Small intestine (tissue), 7 donors: ENCODE measurements around the gene TBC1D1. TPM values are rescaled to one million over a fixed set of nuclear protein-coding genes. Genes with fewer than 3 reads are reported as not detected.

Source experiments
- DNase-seq, 2 donors: peaks; one replicate each; pipeline versions ENCODE4 v3.0.0 to v3.0.0-alpha.2; 2013
- FAIRE-seq: peaks from 2 replicates; lab custom pipeline; 2012; peaks lifted over from hg19 to GRCh38; lab: Jason Lieb, UNC
- H3K27ac ChIP-seq, 3 donors: one replicate each; pipeline ENCODE4 v1.5.1; 2013; ENCODE audit warnings: low read length in 2 of 3, mild to moderate bottlenecking in 2 of 3, control low read depth in 1 of 3, inconsistent platforms in 1 of 3, low read depth in 1 of 3, moderate library complexity in 1 of 3
- H3K27me3 ChIP-seq, 3 donors: one replicate each; pipeline ENCODE4 v1.6.1; 2013; ENCODE audit warnings: low read length in 3 of 3, inconsistent platforms in 1 of 3; ENCODE audit not compliant: control insufficient read depth in 3 of 3, insufficient read depth in 3 of 3
- H3K36me3 ChIP-seq, 3 donors: one replicate each; pipeline ENCODE4 v1.6.1; 2013; ENCODE audit warnings: low read length in 3 of 3, inconsistent platforms in 1 of 3, low read depth in 1 of 3, mild to moderate bottlenecking in 1 of 3, moderate library complexity in 1 of 3; ENCODE audit not compliant: control insufficient read depth in 3 of 3, insufficient read depth in 2 of 3
- H3K4me1 ChIP-seq, 3 donors: one replicate each; pipeline ENCODE4 v1.6.1; 2013; ENCODE audit warnings: low read length in 2 of 3, inconsistent platforms in 1 of 3, low read depth in 1 of 3, mild to moderate bottlenecking in 1 of 3, moderate library complexity in 1 of 3; ENCODE audit not compliant: control insufficient read depth in 3 of 3, insufficient read depth in 2 of 3
- H3K4me3 ChIP-seq, 3 donors: one replicate each; pipeline ENCODE4 v1.5.1; 2013; ENCODE audit warnings: low read length in 3 of 3, control low read depth in 1 of 3, inconsistent platforms in 1 of 3, low read depth in 1 of 3, mild to moderate bottlenecking in 1 of 3, moderate library complexity in 1 of 3
- H3K9me3 ChIP-seq, 2 donors: one replicate each; pipeline ENCODE4 v1.6.1; 2013; ENCODE audit warnings: low read depth in 1 of 2, low read length in 1 of 2; ENCODE audit not compliant: control insufficient read depth in 2 of 2, insufficient read depth in 1 of 2
- WGBS, 3 donors: extraction: QIAGEN DNeasy Blood & Tissue Kit; methylation state at CpG; one replicate each; pipeline ENCODE4 v1.1.7; 2013; 5-methylcytosine and 5-hydroxymethylcytosine counted together
- polyA plus RNA-seq, 4 donors: library from polyadenylated mRNA; stranded (reverse) in 3 of 4; unstranded in 1 of 4; fragments of 200-250 nt in 3 of 4; fragments of 120-200 nt in 1 of 4; gene quantifications; one replicate each; pipeline versions ENCODE4 v1.2.1 to v1.2.3, GENCODE V29; 2013
- donor health status: healthy with polysubstance abuse.
- donor health status: control.
- donor health status: control.
- donor health status: Bipolar disorder and iron deficiency.
- donor health status: healthy.

TBC1D1 gene
- polyA plus RNA-seq, 4 donors, result 38.3 to 118 (median 41.5) TPM

DNA sequence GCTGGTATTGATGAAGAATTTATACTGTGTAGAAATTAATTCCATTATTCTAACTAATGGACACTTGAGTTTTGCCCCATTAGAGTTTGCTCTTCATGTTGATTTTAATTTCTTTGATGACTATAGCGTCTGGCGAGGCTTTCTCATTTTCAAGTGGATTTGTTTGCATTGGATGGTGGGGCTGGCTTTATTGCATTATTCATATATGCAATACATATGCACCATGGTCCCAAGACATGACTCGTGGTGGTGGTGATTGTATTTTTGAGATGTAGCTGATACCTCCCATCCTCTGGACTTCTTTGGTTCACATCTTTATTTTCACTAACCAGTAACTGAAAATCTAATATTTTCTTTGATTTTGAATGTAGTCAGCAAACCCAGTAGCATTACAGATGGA lies 109.1 kb downstream of the TBC1D1 start:
- no peak overlapping the region for H3K27ac ChIP-seq
- H3K36me3 ChIP-seq, result peaks cover 0 to 9% (median 0%) of the 10 kb centered on the region in 3 donors
- H3K4me3 ChIP-seq, result no peak overlapping the region
- 73 to 85% (median 80%) methylated on average over 3 of the region's 3 CpGs for WGBS, 3 donors
- no peaks in the 10 kb centered on the region for H3K27me3 ChIP-seq
- FAIRE-seq (no peak), DNase-seq (no peak)
- H3K4me1 ChIP-seq, result peaks cover 1 to 22% (median 15%) of the 10 kb centered on the region in 3 donors
- H3K9me3 ChIP-seq, result no peaks in the 10 kb centered on the region

DNA sequence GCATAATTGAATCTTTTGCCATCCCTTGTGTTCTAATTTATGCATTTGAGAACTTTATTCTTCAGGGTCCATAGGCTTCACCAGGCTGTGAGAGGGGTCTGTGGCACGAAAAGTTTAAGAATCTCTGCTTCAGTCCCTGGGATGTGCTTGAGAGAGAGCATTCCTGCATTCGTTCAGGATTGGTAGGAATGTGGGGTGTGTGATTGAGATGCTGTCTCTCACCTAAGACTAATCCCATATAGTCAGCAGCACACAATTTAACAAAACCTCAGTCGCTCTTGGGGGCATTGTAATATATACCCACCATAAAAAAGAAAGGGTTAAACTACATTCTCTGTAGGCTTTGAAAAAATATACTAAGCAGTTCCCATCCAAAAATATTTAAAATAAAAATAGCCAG lies 111.0 kb downstream of the TBC1D1 start:
- H3K27ac ChIP-seq, result no peak overlapping the region
- H3K4me3 ChIP-seq, result no peak overlapping the region
- WGBS, 3 donors, result 88 to 94% (median 89%) methylated on average over 3 of the region's 3 CpGs
- no peaks in the 10 kb centered on the region for H3K9me3 ChIP-seq
- H3K27me3 ChIP-seq, result no peaks in the 10 kb centered on the region
- peaks cover 0 to 23% (median 4%) of the 10 kb centered on the region in 3 donors for H3K4me1 ChIP-seq
- H3K36me3 ChIP-seq, result peaks cover 0 to 7% (median 0%) of the 10 kb centered on the region in 3 donors
- DNase-seq (no peak), FAIRE-seq (no peak)

- FAIRE-seq (no peak), DNase-seq (no peak)
- peaks cover 0 to 29% (median 4%) of the 10 kb centered on the region in 3 donors for H3K4me1 ChIP-seq
- no peaks in the 10 kb centered on the region for H3K9me3 ChIP-seq
- WGBS, 3 donors, result 91 to 95% (median 95%) methylated on average over 3 of the region's 3 CpGs
- H3K27ac ChIP-seq, result no peak overlapping the region
- H3K4me3 ChIP-seq, result no peak overlapping the region
- H3K36me3 ChIP-seq, result peaks cover 0 to 7% (median 0%) of the 10 kb centered on the region in 3 donors
- no peaks in the 10 kb centered on the region for H3K27me3 ChIP-seq
Measured at GRCh38 chr4:38002451-38003071, 111.7 kb downstream of the TBC1D1 start.

DNA sequence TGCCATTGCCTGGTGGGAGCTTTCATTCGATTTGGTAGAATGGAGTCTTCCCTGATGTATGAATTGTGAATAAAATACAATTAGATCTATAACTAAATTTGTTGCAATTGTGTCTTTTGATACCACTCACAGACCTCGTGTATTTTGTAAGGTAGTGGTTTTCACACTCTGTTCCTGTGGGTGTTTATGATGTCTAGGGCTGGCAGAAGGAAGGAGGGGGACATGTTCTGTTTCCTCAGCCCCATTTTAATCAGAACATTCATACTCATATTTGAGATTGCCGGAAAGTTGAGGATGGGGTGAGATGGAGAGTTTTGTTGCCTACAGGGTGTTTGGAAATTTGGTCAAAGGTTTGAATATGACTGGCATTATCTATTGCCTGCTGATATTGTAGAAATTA lies 112.2 kb downstream of the TBC1D1 start:
- DNase-seq (peak in 1 of 2 donors; percentile 12), FAIRE-seq (no peak)
- H3K36me3 ChIP-seq, result peaks cover 0 to 7% (median 0%) of the 10 kb centered on the region in 3 donors
- H3K9me3 ChIP-seq, result no peaks in the 10 kb centered on the region
- no peak overlapping the region for H3K4me3 ChIP-seq
- 76 to 83% (median 79%) methylated on average over 3 of the region's 3 CpGs for WGBS, 3 donors
- no peaks in the 10 kb centered on the region for H3K27me3 ChIP-seq
- no peak overlapping the region for H3K27ac ChIP-seq
- H3K4me1 ChIP-seq, result peaks cover 0 to 34% (median 4%) of the 10 kb centered on the region in 3 donors

DNA sequence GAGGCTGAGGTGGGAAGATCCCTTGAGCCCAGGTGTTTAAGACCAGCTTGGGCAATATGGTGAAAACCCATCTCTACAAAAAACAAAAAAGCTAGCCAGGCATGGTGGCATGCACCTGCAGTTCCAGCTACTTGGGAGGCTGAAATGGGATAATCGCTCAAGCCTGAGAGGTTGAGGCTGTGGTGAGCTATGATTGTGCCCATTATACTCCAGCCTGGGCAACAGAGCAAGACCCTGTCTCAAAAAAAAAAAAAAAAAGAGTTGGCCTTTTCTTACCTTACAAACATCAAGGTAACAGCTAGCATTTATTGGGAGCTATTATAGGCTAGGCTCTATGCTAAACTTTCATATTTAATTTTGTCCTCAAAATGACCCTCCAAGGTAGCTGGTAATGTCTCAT lies 112.7 kb downstream of the TBC1D1 start:
- Histone ChIP-seq H3K4me1 (peaks cover 3 to 40% (median 4%) of the 10 kb centered on the region in 3 donors), H3K27ac (no peak overlapping the region), H3K36me3 (peaks cover 0 to 3% (median 0%) of the 10 kb centered on the region in 3 donors), H3K4me3 (no peak overlapping the region), H3K9me3 (no peaks in the 10 kb centered on the region), H3K27me3 (no peaks in the 10 kb centered on the region)
- DNase-seq (no peak), FAIRE-seq (no peak)
- 96 to 100% (median 96%) methylated on average over 1 of the region's 1 CpG for WGBS, 3 donors

DNA sequence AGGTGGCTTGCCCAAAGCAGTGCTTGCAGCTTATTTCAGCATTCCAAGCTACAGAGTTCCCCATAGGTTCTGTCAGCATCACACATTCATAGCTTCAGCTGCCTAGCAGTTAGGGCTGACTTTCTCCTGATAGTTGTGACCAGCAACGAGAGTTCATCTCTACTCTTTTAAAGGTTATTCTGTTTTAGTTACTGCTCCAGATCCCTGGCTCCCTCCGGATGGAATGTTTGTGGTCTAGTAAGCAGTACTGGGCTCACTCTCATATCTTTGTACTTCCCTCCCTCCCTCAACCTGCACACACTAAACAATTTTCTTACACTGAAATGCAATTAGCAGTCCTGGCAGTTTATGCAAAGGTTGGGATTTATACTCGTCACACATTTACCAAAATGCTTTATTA lies 113.2 kb downstream of the TBC1D1 start:
- 70 to 79% (median 70%) methylated on average over 3 of the region's 3 CpGs for WGBS, 3 donors
- no peak for DNase-seq
- Histone ChIP-seq H3K4me3 (no peak overlapping the region), H3K9me3 (no peaks in the 10 kb centered on the region), H3K4me1 (peaks cover 3 to 44% (median 4%) of the 10 kb centered on the region in 3 donors), H3K27me3 (no peaks in the 10 kb centered on the region), H3K36me3 (peaks cover 0 to 3% (median 0%) of the 10 kb centered on the region in 3 donors), H3K27ac (no peak overlapping the region)
- no peak for FAIRE-seq

- FAIRE-seq (no peak), DNase-seq (no peak)
- Histone ChIP-seq H3K4me1 (peaks cover 2 to 48% (median 3%) of the 10 kb centered on the region in 3 donors), H3K27me3 (no peaks in the 10 kb centered on the region), H3K9me3 (no peaks in the 10 kb centered on the region), H3K4me3 (no peak overlapping the region), H3K36me3 (peaks cover 0 to 3% (median 0%) of the 10 kb centered on the region in 3 donors), H3K27ac (peak overlapping the region in 1 of 3 donors; percentile 25)
- 55 to 61% (median 55%) methylated on average over 6 of the region's 6 CpGs for WGBS, 3 donors
Measured at GRCh38 chr4:38004887-38005286, 114.0 kb downstream of the TBC1D1 start.

GRCh38 chr4:38005637-38006036 lies 114.8 kb downstream of the TBC1D1 start:
- Histone ChIP-seq H3K4me3 (no peak overlapping the region), H3K4me1 (peaks cover 2 to 56% (median 6%) of the 10 kb centered on the region in 3 donors), H3K36me3 (peaks cover 0 to 3% (median 0%) of the 10 kb centered on the region in 3 donors), H3K27me3 (no peaks in the 10 kb centered on the region), H3K9me3 (no peaks in the 10 kb centered on the region), H3K27ac (peak overlapping the region in 1 of 3 donors; percentile 25)
- DNase-seq (no peak), FAIRE-seq (no peak)
- 79 to 83% (median 81%) methylated on average over 3 of the region's 3 CpGs for whole genome bisulfite sequencing, 3 donors
